ENCODE results near the gene MYO9A. TPM values are rescaled to one million over a fixed set of nuclear protein-coding genes. Genes with fewer than 3 reads are reported as not detected.

The MYO9A gene
- total RNA-seq, 1 experiment from 2014 or later = 41.6 TPM

GRCh38 chr15:72130272-72130671 lies 12.3 kb upstream of the MYO9A start:
- CTCF ChIA-PET = interaction anchor here (0.7 kb wide), 1 partner anchor 38 kb away, joined by 4 read pairs; no protein-coding TSS in a partner anchor
- Histone ChIP-seq H3K4me1 (ENCODE audit: control insufficient read depth, insufficient read depth, low read length) (no peaks in the 10 kb centered on the region), H3K9me3 (ENCODE audit: control insufficient read depth, insufficient read depth, low read depth, low read length) (no peaks in the 10 kb centered on the region), H3K4me3 (ENCODE audit: low read depth in 2 of 2, low read length in 2 of 2) (no peak overlapping the region), H3K27ac (ENCODE audit: low read length) (no peak overlapping the region), H3K36me3 (ENCODE audit: control insufficient read depth, insufficient read depth, low read length) (no peaks in the 10 kb centered on the region), H3K27me3 (ENCODE audit: control insufficient read depth, insufficient read depth, low read length) (no peaks in the 10 kb centered on the region)
- BruUV-seq (replicated peaks) = no TSS peak
- intact Hi-C loops (cut with micrococcal nuclease; ENCODE audit: unreplicated experiment) (no loop called here), in situ Hi-C loops (cut with HindIII; ENCODE audit: low pct_unique_long_range_greater_than_20kb, low sequenced_read_pairs) (no loop called here)
- ATAC-seq (no peak), DNase-seq (ENCODE audit: low read depth, low spot score) (no peak)
- POLR2A ChIA-PET = no interaction called here
- TF ChIP-seq, protein P1, sequence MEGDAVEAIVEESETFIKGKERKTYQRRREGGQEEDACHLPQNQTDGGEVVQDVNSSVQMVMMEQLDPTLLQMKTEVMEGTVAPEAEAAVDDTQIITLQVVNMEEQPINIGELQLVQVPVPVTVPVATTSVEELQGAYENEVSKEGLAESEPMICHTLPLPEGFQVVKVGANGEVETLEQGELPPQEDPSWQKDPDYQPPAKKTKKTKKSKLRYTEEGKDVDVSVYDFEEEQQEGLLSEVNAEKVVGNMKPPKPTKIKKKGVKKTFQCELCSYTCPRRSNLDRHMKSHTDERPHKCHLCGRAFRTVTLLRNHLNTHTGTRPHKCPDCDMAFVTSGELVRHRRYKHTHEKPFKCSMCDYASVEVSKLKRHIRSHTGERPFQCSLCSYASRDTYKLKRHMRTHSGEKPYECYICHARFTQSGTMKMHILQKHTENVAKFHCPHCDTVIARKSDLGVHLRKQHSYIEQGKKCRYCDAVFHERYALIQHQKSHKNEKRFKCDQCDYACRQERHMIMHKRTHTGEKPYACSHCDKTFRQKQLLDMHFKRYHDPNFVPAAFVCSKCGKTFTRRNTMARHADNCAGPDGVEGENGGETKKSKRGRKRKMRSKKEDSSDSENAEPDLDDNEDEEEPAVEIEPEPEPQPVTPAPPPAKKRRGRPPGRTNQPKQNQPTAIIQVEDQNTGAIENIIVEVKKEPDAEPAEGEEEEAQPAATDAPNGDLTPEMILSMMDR (IDR thresholded peaks at IDR 0.05) = no peak
- TF ChIP-seq SIN3A (IDR thresholded peaks at IDR 0.05; ENCODE audit: borderline replicate concordance, insufficient read depth, low read depth, low read length) (no peak), TCF7L2 (IDR thresholded peaks at IDR 0.05; ENCODE audit: low read depth, low read length) (no peak), POLR2AphosphoS5 (IDR thresholded peaks at IDR 0.05; ENCODE audit: low read depth, low read length) (no peak), REST (IDR thresholded peaks at IDR 0.05; ENCODE audit: insufficient read depth in 1 of 2, low read depth in 2 of 2, low read length in 1 of 2) (no peak)

DNA sequence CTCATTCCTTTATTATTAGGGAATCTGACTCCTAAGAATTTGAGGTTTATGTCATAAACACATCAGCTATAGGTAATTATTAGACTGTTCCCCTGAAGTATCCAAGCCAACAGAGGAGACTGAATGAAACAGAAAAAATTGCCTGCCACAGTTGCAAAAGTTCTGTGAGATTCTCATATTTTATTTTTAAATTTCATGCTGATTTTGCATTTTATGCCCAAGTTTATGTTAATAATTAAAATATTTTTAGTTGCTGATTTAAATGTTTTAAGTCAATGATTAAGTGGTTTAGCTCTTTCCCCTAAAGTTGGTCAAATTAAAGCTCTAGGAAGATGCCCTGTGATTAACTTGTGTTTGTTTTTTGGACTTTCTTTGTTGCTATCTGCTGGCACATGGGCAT lies 10.4 kb upstream of the MYO9A start:
- in situ Hi-C loops (cut with HindIII; ENCODE audit: low pct_unique_long_range_greater_than_20kb, low sequenced_read_pairs) = no loop called here
- Histone ChIP-seq H3K27ac (ENCODE audit: low read length) (no peak overlapping the region), H3K27me3 (ENCODE audit: control insufficient read depth, insufficient read depth, low read length) (no peaks in the 10 kb centered on the region), H3K36me3 (ENCODE audit: control insufficient read depth, insufficient read depth, low read length) (no peaks in the 10 kb centered on the region), H3K9me3 (ENCODE audit: control insufficient read depth, insufficient read depth, low read depth, low read length) (no peaks in the 10 kb centered on the region), H3K4me3 (ENCODE audit: low read depth in 2 of 2, low read length in 2 of 2) (no peak overlapping the region), H3K4me1 (ENCODE audit: control insufficient read depth, insufficient read depth, low read length) (no peaks in the 10 kb centered on the region)
- POLR2A ChIA-PET = no interaction called here
- DNase-seq (ENCODE audit: low read depth, low spot score) = no peak
- ATAC-seq = no peak
- BruUV-seq (replicated peaks) = no TSS peak
- no peak for TF ChIP-seq REST (IDR thresholded peaks at IDR 0.05; ENCODE audit: insufficient read depth in 1 of 2, low read depth in 2 of 2, low read length in 1 of 2)
- TF ChIP-seq SIN3A (IDR thresholded peaks at IDR 0.05; ENCODE audit: borderline replicate concordance, insufficient read depth, low read depth, low read length) = no peak
- TF ChIP-seq, protein P1 (IDR thresholded peaks at IDR 0.05) = no peak
- no peak for TF ChIP-seq TCF7L2 (IDR thresholded peaks at IDR 0.05; ENCODE audit: low read depth, low read length)
- TF ChIP-seq POLR2AphosphoS5 (IDR thresholded peaks at IDR 0.05; ENCODE audit: low read depth, low read length) = no peak
- CTCF ChIA-PET = no interaction called here
- intact Hi-C loops (cut with micrococcal nuclease; ENCODE audit: unreplicated experiment) = no loop called here

Data from Panc1 (cell line).